Measurements from ENCODE around the gene PLXNB2. TPM values are rescaled to one million over a fixed set of nuclear protein-coding genes. Genes with fewer than 3 reads are reported as not detected.

PLXNB2 gene
- total RNA-seq, 1 experiment from 2014 or later = 260 TPM

GRCh38 chr22:50272044-50272802, 35.2 kb downstream of the PLXNB2 start:
- DNase-seq = peak in 1 of 2 experiments; percentile 63
- POLR2A ChIA-PET (ENCODE audit: unreplicated experiment) = interaction anchor here (0.6 kb wide), 2 partner anchors 57 to 317 kb away, joined by 3 read pairs; no protein-coding TSS in a partner anchor
- BruUV-seq (replicated peaks) = no TSS peak

DNA sequence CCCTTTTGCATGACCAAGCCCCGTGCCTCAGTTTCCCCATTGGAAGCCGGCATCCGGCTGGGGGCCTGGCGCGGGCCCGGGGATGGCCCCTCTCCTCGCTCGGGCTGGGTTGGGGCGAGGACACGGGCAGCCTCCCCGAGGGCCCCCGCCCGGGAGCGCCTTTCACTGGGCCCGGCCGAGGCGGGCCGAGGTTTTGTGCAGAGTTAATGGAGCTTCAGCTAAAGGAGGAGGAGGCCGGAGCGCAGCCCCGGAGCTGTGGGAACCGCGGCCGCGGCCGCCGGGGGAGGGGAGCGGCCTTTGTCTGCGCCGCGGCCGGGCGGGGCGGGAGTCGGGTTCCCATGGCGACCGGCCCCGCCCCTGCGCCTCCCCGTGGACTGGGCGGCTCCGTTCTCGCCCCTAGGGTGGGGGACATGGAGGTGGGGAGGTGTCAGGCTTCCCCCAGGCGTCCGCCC, 35.9 kb downstream of the PLXNB2 start:
- POLR2A ChIA-PET (ENCODE audit: unreplicated experiment) = interaction anchor here (0.6 kb wide), 1 partner anchor 58 kb away, joined by 3 read pairs; no protein-coding TSS in a partner anchor
- peaks cover 63% of the 10 kb centered on the region for H3F3A ChIP-seq (ENCODE audit: insufficient read depth, low read depth)
- H3K9me2 ChIP-seq (ENCODE audit: insufficient read depth) = no peaks in the 10 kb centered on the region
- peak overlapping the region; percentile 82 for H3K4me3 ChIP-seq
- H3K4me2 ChIP-seq = peak overlapping the region; percentile 100
- peaks cover 20% of the 10 kb centered on the region for H4K20me1 ChIP-seq (ENCODE audit: insufficient read depth)
- BruUV-seq (replicated peaks) = no TSS peak
- no peaks in the 10 kb centered on the region for H3K79me2 ChIP-seq (ENCODE audit: low read depth)
- peaks cover 47% of the 10 kb centered on the region for H3K4me1 ChIP-seq (replicated peaks; ENCODE audit: insufficient read depth)
- no peaks in the 10 kb centered on the region for H3K27me3 ChIP-seq (ENCODE audit: insufficient read depth, low read depth)
- H3K27ac ChIP-seq = no peak overlapping the region
- TF ChIP-seq CTCF (conservative IDR thresholded peaks at IDR 0.05) = 0 out of 2 replicates have a peak, but pooled peaks have one; percentile 30
- no peak for TF ChIP-seq EZH2 (IDR thresholded peaks at IDR 0.05; ENCODE audit: low read depth)
- intact Hi-C loops (cut with micrococcal nuclease; ENCODE audit: unreplicated experiment) = loop anchor here (5.0 kb wide), 2 partner anchors 36 to 71 kb away; partner anchors contain the start of genes PLXNB2 and PPP6R2
- H2AFZ ChIP-seq = 0 out of 2 replicates have a peak overlapping the region, but pooled peaks have one; percentile 7
- no peaks in the 10 kb centered on the region for H3K9me3 ChIP-seq (ENCODE audit: insufficient read depth, low read depth)
- CTCF ChIA-PET = interaction anchor here (0.5 to 1.2 kb wide), 2 partner anchors 32 to 53 kb away, joined by 5 to 8 read pairs; no protein-coding TSS in a partner anchor
- peak in 1 of 2 experiments; percentile 73 for DNase-seq
- peaks cover 18% of the 10 kb centered on the region for H3K36me3 ChIP-seq (ENCODE audit: low read depth)

More at GRCh38 chr22:50272044-50272802, 35.2 kb downstream of the PLXNB2 start:
- Histone ChIP-seq H3K4me3 (no peak overlapping the region), H3K79me2 (ENCODE audit: low read depth) (no peaks in the 10 kb centered on the region), H4K20me1 (ENCODE audit: insufficient read depth) (peaks cover 20% of the 10 kb centered on the region), H3K4me2 (peak overlapping the region; percentile 100; the same call in 1 of the 2 replicates), H3K27me3 (ENCODE audit: insufficient read depth, low read depth) (no peaks in the 10 kb centered on the region), H3K4me1 (replicated peaks; ENCODE audit: insufficient read depth) (peaks cover 47% of the 10 kb centered on the region), H2AFZ (no peak overlapping the region), H3K27ac (no peak overlapping the region), H3K36me3 (ENCODE audit: low read depth) (peaks cover 25% of the 10 kb centered on the region), H3K9me3 (ENCODE audit: insufficient read depth, low read depth) (no peaks in the 10 kb centered on the region), H3F3A (ENCODE audit: insufficient read depth, low read depth) (peaks cover 70% of the 10 kb centered on the region), H3K9me2 (ENCODE audit: insufficient read depth) (no peaks in the 10 kb centered on the region)
- intact Hi-C loops (cut with micrococcal nuclease; ENCODE audit: unreplicated experiment) = loop anchor here (5.0 kb wide), 2 partner anchors 35 to 70 kb away; partner anchors contain the start of genes PLXNB2 and PPP6R2
- CTCF ChIA-PET = interaction anchor here (0.5 to 1.2 kb wide), 3 partner anchors 32 to 56 kb away, joined by 3 to 5 read pairs (median 3); no protein-coding TSS in a partner anchor
- TF ChIP-seq EZH2 (IDR thresholded peaks at IDR 0.05; ENCODE audit: low read depth) = no peak
- no peak for TF ChIP-seq CTCF (conservative IDR thresholded peaks at IDR 0.05)

DNA sequence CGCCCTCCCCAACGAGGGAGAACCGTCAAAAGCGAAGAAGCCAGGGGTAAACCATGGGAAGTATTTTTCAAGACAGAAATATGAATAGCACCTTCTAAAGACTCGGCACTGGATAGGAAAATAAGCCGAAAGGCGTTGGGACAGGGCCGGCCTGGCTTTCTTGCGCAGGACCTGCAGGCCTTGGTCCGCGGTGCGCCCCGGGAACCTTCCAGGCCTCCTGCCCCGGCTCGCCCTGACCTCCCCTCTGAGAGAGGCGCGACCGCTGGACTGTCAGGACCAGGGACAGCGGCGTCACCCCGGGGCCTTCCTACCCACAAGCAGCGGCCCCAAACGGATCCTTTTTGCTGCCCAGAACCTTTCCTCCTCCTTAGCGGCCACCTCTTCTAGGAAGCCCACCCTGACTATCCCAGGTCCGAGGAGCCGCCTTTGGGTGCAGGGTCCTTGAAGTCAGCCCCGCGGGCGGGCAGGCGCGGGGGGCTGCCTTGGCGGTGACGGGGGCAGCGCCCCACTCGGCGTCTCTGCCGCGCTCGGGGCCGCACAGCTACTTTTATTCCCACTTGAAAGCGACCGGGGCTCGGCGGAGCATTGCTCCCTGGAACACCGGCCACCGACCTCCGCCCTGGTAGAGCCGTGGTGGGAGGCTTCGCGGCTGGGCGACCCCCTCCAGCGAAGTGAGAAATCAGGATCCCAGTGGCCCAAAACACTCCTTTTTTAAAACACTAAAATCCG, 36.6 kb downstream of the PLXNB2 start:
- H3K79me2 ChIP-seq (ENCODE audit: low read depth) = no peaks in the 10 kb centered on the region
- H3K27me3 ChIP-seq (ENCODE audit: insufficient read depth, low read depth) = no peaks in the 10 kb centered on the region
- peak overlapping the region; percentile 80 for H2AFZ ChIP-seq
- peaks cover 47% of the 10 kb centered on the region for H3K4me1 ChIP-seq (replicated peaks; ENCODE audit: insufficient read depth)
- peaks cover 11% of the 10 kb centered on the region for H3K36me3 ChIP-seq (ENCODE audit: low read depth)
- no TSS peak for BruUV-seq (replicated peaks)
- H3F3A ChIP-seq (ENCODE audit: insufficient read depth, low read depth) = peaks cover 60% of the 10 kb centered on the region
- no peak overlapping the region for H3K27ac ChIP-seq
- peak; percentile 73 to 75 for DNase-seq
- no peaks in the 10 kb centered on the region for H3K9me3 ChIP-seq (ENCODE audit: insufficient read depth, low read depth)
- peak overlapping the region; percentile 100 for H3K4me2 ChIP-seq
- POLR2A ChIA-PET (ENCODE audit: unreplicated experiment) = interaction anchor here (0.6 kb wide), 1 partner anchor 34 kb away, joined by 3 read pairs; no protein-coding TSS in a partner anchor
- CTCF ChIA-PET = interaction anchor here (0.7 to 1.2 kb wide), 2 partner anchors 33 to 268 kb away, joined by 8 to 10 read pairs; no protein-coding TSS in a partner anchor
- no peaks in the 10 kb centered on the region for H3K9me2 ChIP-seq (ENCODE audit: insufficient read depth)
- peak overlapping the region; percentile 82 for H3K4me3 ChIP-seq
- H4K20me1 ChIP-seq (ENCODE audit: insufficient read depth) = peaks cover 20% of the 10 kb centered on the region
- intact Hi-C loops (cut with micrococcal nuclease; ENCODE audit: unreplicated experiment) = loop anchor here (5.0 kb wide), 2 partner anchors 36 to 71 kb away; partner anchors contain the start of genes PLXNB2 and PPP6R2
- TF ChIP-seq EZH2 (IDR thresholded peaks at IDR 0.05; ENCODE audit: low read depth) = no peak
- 0 out of 2 replicates have a peak, but pooled peaks have one; percentile 19 for TF ChIP-seq CTCF (conservative IDR thresholded peaks at IDR 0.05)
